H1 (cell line): ENCODE measurements around the gene MRPL41. TPM values are rescaled to one million over a fixed set of nuclear protein-coding genes. Genes with fewer than 3 reads are reported as not detected.

Experiments used
- CTCF ChIA-PET: fragments of 300-600 bp; sonication (Branson Sonifier 250); formaldehyde crosslinking; loops from one replicate; lab custom pipeline; 2021; ENCODE audit not compliant: partially characterized antibody; lab: Charles Lee
- POLR2A ChIA-PET: fragments of 300-600 bp; sonication (Branson Sonifier 250); formaldehyde crosslinking; loops from one replicate; lab custom pipeline; 2021; ENCODE audit warnings: inconsistent platforms; ENCODE audit not compliant: partially characterized antibody; lab: Charles Lee
- DNase-seq, 2 experiments: peaks; one replicate each; pipeline versions ENCODE4 v3.0.0 to v3.0.0-alpha.2; 2010 to 2022; ENCODE audit warnings: low spot score in 2 of 2, low read depth in 1 of 2, mixed read lengths in 1 of 2
- FAIRE-seq: peaks from 2 replicates; lab custom pipeline; 2011; peaks lifted over from hg19 to GRCh38; lab: Jason Lieb, UNC
- H2AFZ ChIP-seq: 2 replicates; pipeline ENCODE4 v1.8.1; 2012; ENCODE audit warnings: low read length, inconsistent platforms
- H2AK5ac ChIP-seq: 2 replicates; pipeline ENCODE4 v1.6.1; 2013; ENCODE audit warnings: low read depth, low read length
- H2BK120ac ChIP-seq: replicated peaks from 2 replicates; pipeline ENCODE3; 2013; ENCODE audit warnings: low read depth, low read length, inconsistent platforms
- H2BK12ac ChIP-seq: 2 replicates; pipeline ENCODE4 v1.6.1; 2013; ENCODE audit warnings: low read depth, low read length
- H2BK15ac ChIP-seq: 2 replicates; pipeline ENCODE4 v1.6.1; 2013; ENCODE audit warnings: low read length
- H2BK20ac ChIP-seq: 2 replicates; pipeline ENCODE4 v1.6.1; 2013; ENCODE audit warnings: low read length
- H2BK5ac ChIP-seq: 2 replicates; pipeline ENCODE4 v1.6.1; 2013; ENCODE audit warnings: low read depth, low read length
- H3K14ac ChIP-seq: 2 replicates; pipeline ENCODE4 v1.6.1; 2013; ENCODE audit warnings: inconsistent platforms; ENCODE audit not compliant: insufficient read length
- H3K18ac ChIP-seq: 2 replicates; pipeline ENCODE4 v1.6.1; 2013; ENCODE audit warnings: low read length; ENCODE audit errors: extremely low read depth
- H3K23ac ChIP-seq: 2 replicates; pipeline ENCODE4 v1.6.1; 2013; ENCODE audit warnings: inconsistent platforms; ENCODE audit not compliant: insufficient read length
- H3K23me2 ChIP-seq: 2 replicates; pipeline ENCODE4 v1.6.1; 2013; ENCODE audit warnings: low read depth, low read length
- H3K27ac ChIP-seq: 2 replicates; pipeline ENCODE4 v1.6.1; 2011; ENCODE audit warnings: low read depth, low read length, inconsistent platforms
- H3K27me3 ChIP-seq, 4 experiments: replicated peaks in 1 of 4; 1 replicate in 1 of 4; 2 replicates in 3 of 4; pipeline versions ENCODE4 v1.6.1 to v1.8.1; 2011 to 2013; ENCODE audit warnings: low read length in 3 of 4, mild to moderate bottlenecking in 3 of 4, inconsistent platforms in 2 of 4, mixed read lengths in 2 of 4, moderate library complexity in 1 of 4; ENCODE audit not compliant: control insufficient read depth in 3 of 4, insufficient read depth in 3 of 4; ENCODE audit errors: extremely low read depth in 1 of 4
- H3K36me3 ChIP-seq, 4 experiments: 2 replicates each; pipeline versions ENCODE4 v1.6.1 to v1.8.1; 2011 to 2013; ENCODE audit warnings: mild to moderate bottlenecking in 4 of 4, low read length in 3 of 4, moderate library complexity in 2 of 4, control low read depth in 1 of 4, inconsistent platforms in 1 of 4; ENCODE audit not compliant: insufficient read depth in 4 of 4, control insufficient read depth in 2 of 4
- H3K4ac ChIP-seq: replicated peaks from 2 replicates; pipeline ENCODE3; 2013; ENCODE audit warnings: low read length, low read depth, mixed read lengths, inconsistent platforms; ENCODE audit not compliant: insufficient read length
- H3K4me1 ChIP-seq, 4 experiments: replicated peaks in 1 of 4; 1 replicate in 1 of 4; 2 replicates in 3 of 4; pipeline versions ENCODE4 v1.6.1 to v1.8.1; 2011 to 2013; ENCODE audit warnings: low read length in 3 of 4, inconsistent platforms in 2 of 4, mixed read lengths in 1 of 4; ENCODE audit not compliant: insufficient read depth in 4 of 4, control insufficient read depth in 3 of 4
- H3K4me2 ChIP-seq, 2 experiments: 2 replicates each; pipeline versions ENCODE4 v1.6.1 to v1.8.1; 2011 to 2013; ENCODE audit warnings: low read depth in 2 of 2, low read length in 2 of 2, control low read depth in 1 of 2, inconsistent platforms in 1 of 2, mild to moderate bottlenecking in 1 of 2; ENCODE audit not compliant: insufficient read depth in 1 of 2
- H3K4me3 ChIP-seq, 4 experiments: fragments of 200-600, 300-600 bp in 1 of 4; sonication (generic), shearing (Covaris generic), sonication (Bioruptor Twin) in 1 of 4; 2 replicates each; pipeline versions ENCODE4 v1.5.1 to v1.8.1; 2011 to 2016; ENCODE audit warnings: low read length in 4 of 4, low read depth in 3 of 4, control low read depth in 2 of 4, inconsistent platforms in 2 of 4, mild to moderate bottlenecking in 2 of 4, mixed read lengths in 1 of 4, moderate library complexity in 1 of 4; ENCODE audit not compliant: insufficient read depth in 2 of 4; ENCODE audit errors: extremely low read depth in 1 of 4
- H3K56ac ChIP-seq: replicated peaks from 2 replicates; pipeline ENCODE3; 2013; ENCODE audit warnings: low read depth, mild to moderate bottlenecking, mixed read lengths, low read length, inconsistent platforms; ENCODE audit not compliant: insufficient read length
- H3K79me1 ChIP-seq: 2 replicates; pipeline ENCODE4 v1.6.1; 2013; ENCODE audit warnings: low read depth, low read length, control low read depth
- H3K79me2 ChIP-seq, 2 experiments: 2 replicates each; pipeline versions ENCODE4 v1.6.1 to v1.8.1; 2012 to 2013; ENCODE audit warnings: low read length in 2 of 2, mild to moderate bottlenecking in 2 of 2, inconsistent platforms in 1 of 2; ENCODE audit not compliant: insufficient read depth in 2 of 2, control insufficient read depth in 1 of 2
- H3K9ac ChIP-seq, 4 experiments: replicated peaks in 1 of 4; 1 replicate in 1 of 4; 2 replicates in 3 of 4; pipeline versions ENCODE4 v1.6.1 to v1.8.1; 2011 to 2013; ENCODE audit warnings: low read depth in 3 of 4, low read length in 3 of 4, control low read depth in 2 of 4, mild to moderate bottlenecking in 2 of 4, moderate library complexity in 2 of 4, inconsistent platforms in 1 of 4; ENCODE audit errors: extremely low read depth in 1 of 4
- H3K9me3 ChIP-seq, 2 experiments: 2 replicates each; pipeline versions ENCODE4 v1.6.1 to v1.8.1; 2012 to 2013; ENCODE audit warnings: mild to moderate bottlenecking in 2 of 2, moderate library complexity in 2 of 2, control low read depth in 1 of 2, inconsistent platforms in 1 of 2, low read depth in 1 of 2, low read length in 1 of 2, mixed read lengths in 1 of 2; ENCODE audit not compliant: insufficient read depth in 2 of 2
- H4K20me1 ChIP-seq, 2 experiments: replicated peaks in 1 of 2; 2 replicates each; pipeline versions ENCODE3 to v1.8.1; 2011 to 2013; ENCODE audit warnings: inconsistent platforms in 2 of 2, low read length in 2 of 2, mild to moderate bottlenecking in 1 of 2; ENCODE audit not compliant: insufficient read depth in 2 of 2, control insufficient read depth in 1 of 2
- H4K5ac ChIP-seq: 2 replicates; pipeline ENCODE4 v1.6.1; 2013; ENCODE audit warnings: low read length, low read depth, mixed read lengths, inconsistent platforms; ENCODE audit not compliant: insufficient read length
- H4K8ac ChIP-seq: 2 replicates; pipeline ENCODE4 v1.8.0; 2013; ENCODE audit warnings: mild to moderate bottlenecking, moderate library complexity, low read length, inconsistent platforms; ENCODE audit not compliant: insufficient read depth; ENCODE audit errors: extremely low read depth
- H4K91ac ChIP-seq: replicated peaks from 2 replicates; pipeline ENCODE3; 2013; ENCODE audit warnings: low read length, mixed read lengths, inconsistent platforms; ENCODE audit not compliant: insufficient read length
- ASH2L ChIP-seq: fragments of 200-600, 300-600 bp; sonication (generic); IDR thresholded peaks from one replicate; pipeline ENCODE4 v1.7.1; 2017; ENCODE audit warnings: low read length
- BACH1 ChIP-seq: IDR thresholded peaks from 2 replicates; pipeline ENCODE4 v1.6.1; 2012; ENCODE audit warnings: low read length, improper control_type of control experiment
- BCL11A ChIP-seq, 2 experiments: IDR thresholded peaks; one replicate each; pipeline ENCODE4 v1.6.1; 2011; ENCODE audit warnings: low read depth in 2 of 2, low read length in 2 of 2, mild to moderate bottlenecking in 2 of 2
- HDAC6 ChIP-seq: IDR thresholded peaks from one replicate; pipeline ENCODE4 v1.7.1; 2012; ENCODE audit warnings: low read depth, mild to moderate bottlenecking, inconsistent platforms, low read length, moderate library complexity
- KDM5A ChIP-seq: fragments of 200-600 bp; IDR thresholded peaks from 2 replicates; pipeline ENCODE4 v1.7.1; 2012; ENCODE audit warnings: mild to moderate bottlenecking, low read length, inconsistent platforms, mixed read lengths
- MAFK ChIP-seq: IDR thresholded peaks from 2 replicates; pipeline ENCODE4 v1.6.1; 2012; ENCODE audit warnings: low read depth, mild to moderate bottlenecking, improper control_type of control experiment, low read length
- NRF1 ChIP-seq: IDR thresholded peaks from 2 replicates; pipeline ENCODE4 v1.6.1; 2011; ENCODE audit warnings: mild to moderate bottlenecking, low read depth, low read length, improper control_type of control experiment
- PHF8 ChIP-seq: fragments of 200-600 bp; sonication (generic); conservative IDR thresholded peaks from 2 replicates; pipeline ENCODE4 v1.7.1; 2012; ENCODE audit warnings: low read depth, mild to moderate bottlenecking, inconsistent platforms, low read length, moderate library complexity
- RAD21 ChIP-seq, 2 experiments: IDR thresholded peaks in 1 of 2; conservative IDR thresholded peaks in 1 of 2; 2 replicates each; pipeline ENCODE4 v1.6.1; 2011; ENCODE audit warnings: low read depth in 2 of 2, low read length in 2 of 2, improper control_type of control experiment in 1 of 2, inconsistent platforms in 1 of 2, mild to moderate bottlenecking in 1 of 2, moderate library complexity in 1 of 2
- RNF2 ChIP-seq: fragments of 200-900, 300-1000 bp; sonication (generic); IDR thresholded peaks from 2 replicates; pipeline ENCODE4 v1.7.1; 2016; ENCODE audit warnings: borderline replicate concordance, low read depth, mild to moderate bottlenecking, antibody characterized with exemption, low read length; ENCODE audit not compliant: poor library complexity, severe bottlenecking; ENCODE audit errors: missing control alignments
- SIX5 ChIP-seq: IDR thresholded peaks from 2 replicates; pipeline ENCODE4 v1.6.1; 2011; ENCODE audit warnings: mild to moderate bottlenecking, low read depth, low read length
- TBP ChIP-seq: IDR thresholded peaks from 2 replicates; pipeline ENCODE4 v1.6.1; 2011; ENCODE audit warnings: low read depth, low read length, improper control_type of control experiment
- TCF12 ChIP-seq: IDR thresholded peaks from 2 replicates; pipeline ENCODE4 v1.6.1; 2011; ENCODE audit warnings: low read depth, mild to moderate bottlenecking, low read length
- WGBS, 2 experiments: shearing (Covaris generic) in 1 of 2; methylation state at CpG; one replicate each; pipeline versions ENCODE4 v1.1.6 to v1.1.7; 2013 to 2015; ENCODE audit warnings: low lambda C conversion rate in 2 of 2, mixed read lengths in 2 of 2, inconsistent platforms in 1 of 2, low coverage in 1 of 2, missing lambda C conversion rate in 1 of 2; ENCODE audit not compliant: insufficient replicate concordance in 2 of 2, insufficient coverage in 1 of 2, insufficient read length in 1 of 2; ENCODE audit errors: extremely low coverage in 1 of 2, missing lambda C conversion rate in 1 of 2; 5-methylcytosine and 5-hydroxymethylcytosine counted together
- polyA plus RNA-seq, 7 experiments: library from polyadenylated mRNA; depleted of rRNA in 3 of 7; stranded (reverse) in 5 of 7; unstranded in 2 of 7; fragments of >200 nt in 5 of 7; fragments of 200-250 nt in 2 of 7; gene quantifications; 1 replicate in 5 of 7; 2 replicates in 1 of 7; 4 replicates in 1 of 7; pipeline versions ENCODE4 v1.2.1 to v1.2.3, GENCODE V29; 2011 to 2013; ENCODE audit warnings: missing spikeins in 2 of 7, mixed read lengths in 2 of 7
- total RNA-seq: library from RNA; stranded (reverse); fragmentation: NEBNext Ultra II Directional; extraction: Animal tissue kit (Norgen Biotek cat#: 25700); gene quantifications from 2 replicates; pipeline ENCODE4 v1.2.1, GENCODE V29; 2021
- TF ChIP-seq, protein P1 (sequence below): IDR thresholded peaks from 2 replicates; pipeline ENCODE4 v1.6.1; 2012; ENCODE audit warnings: inconsistent platforms

The MRPL41 gene
- total and polyA plus RNA-seq, 2 of the 8 experiments (the other 6 are each of a cell fraction or from before 2014, with no cell fraction given), result 47.2 to 58.1 TPM

DNA sequence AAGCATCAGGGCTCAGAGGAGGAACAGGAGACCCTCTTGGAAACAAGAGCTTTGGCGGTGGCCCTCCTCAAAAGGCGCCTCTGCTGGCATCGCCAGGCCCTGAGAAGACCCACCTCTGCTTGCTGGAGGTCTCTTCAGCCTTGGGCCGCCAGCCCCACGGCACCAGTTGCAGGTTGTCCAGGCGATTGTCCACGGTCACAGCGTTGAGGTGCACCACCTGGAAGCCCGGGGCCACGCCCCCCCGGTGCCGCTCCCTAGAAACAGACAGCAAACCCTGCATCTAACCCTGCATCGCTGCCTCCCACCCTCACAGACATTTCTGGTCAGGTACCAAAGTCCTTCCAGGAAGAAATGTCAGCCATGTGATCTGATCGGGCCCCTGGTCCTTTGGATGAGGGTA, 35.2 kb downstream of the MRPL41 start:
- Histone ChIP-seq H3K9me3 (no peaks in the 10 kb centered on the region), H3K4me1 (peaks cover 0 to 7% (median 5%) of the 10 kb centered on the region in 4 experiments; a peak in 5 of 7 replicates), H3K9ac (no peak overlapping the region), H2AFZ (no peak overlapping the region), H3K4me2 (no peak overlapping the region), H3K56ac (no peak overlapping the region), H3K79me1 (peaks cover 32% of the 10 kb centered on the region), H4K8ac (peak overlapping the region; percentile 72; the same call in 1 of the 2 replicates), H2BK5ac (no peak overlapping the region), H3K18ac (no peak overlapping the region), H3K36me3 (peaks cover 29 to 59% (median 45%) of the 10 kb centered on the region in 4 experiments), H3K27ac (no peak overlapping the region), H2BK20ac (no peak overlapping the region), H4K20me1 (peaks cover 25 to 46% of the 10 kb centered on the region in 2 experiments), H2BK15ac (no peak overlapping the region), H4K91ac (no peak overlapping the region), H3K27me3 (no peaks in the 10 kb centered on the region; a peak in 1 of 7 replicates), H3K4me3 (no peak overlapping the region), H2BK12ac (no peak overlapping the region), H3K14ac (no peak overlapping the region), H3K4ac (no peak overlapping the region), H2AK5ac (no peak overlapping the region), H3K23ac (no peak overlapping the region), H2BK120ac (no peak overlapping the region), H3K79me2 (peaks cover 0 to 22% of the 10 kb centered on the region in 2 experiments; a peak in 2 of 4 replicates), H3K23me2 (peaks cover 8% of the 10 kb centered on the region; the same call in 1 of the 2 replicates), H4K5ac (no peak overlapping the region)
- ChIA-PET CTCF (interaction anchor here (0.7 to 3.3 kb wide), 4 partner anchors 16 to 71 kb away, joined by 3 to 12 read pairs (median 4); no protein-coding TSS in a partner anchor), POLR2A (interaction anchor here (1.1 kb wide), 1 partner anchor 18 kb away, joined by 3 read pairs; the partner anchor contains the start of gene ARRDC1)
- WGBS, 2 experiments, result 93% methylated on average over 12 of the region's 14 CpGs; no CpG with 5 or more reads in 1 of the 2 experiments
- DNase-seq (no peak), FAIRE-seq (no peak)
- no peak for TF ChIP-seq BCL11A (IDR thresholded peaks at IDR 0.05; ENCODE audit: low read depth in 2 of 2, low read length in 2 of 2)
- TF ChIP-seq KDM5A, result no peak
- TF ChIP-seq BACH1, result no peak
- TF ChIP-seq PHF8, result no peak
- TF ChIP-seq MAFK, result no peak
- TF ChIP-seq RAD21 (IDR thresholded peaks at IDR 0.05 in 1 of 2, conservative IDR thresholded peaks at IDR 0.05 in 1 of 2; ENCODE audit: low read depth in 2 of 2, low read length in 2 of 2), result no peak
- TF ChIP-seq ASH2L, result no peak
- TF ChIP-seq RNF2, result no peak
- no peak for TF ChIP-seq SIX5
- no peak for TF ChIP-seq TBP
- no peak for TF ChIP-seq NRF1
- TF ChIP-seq TCF12, result no peak
- TF ChIP-seq, protein P1, sequence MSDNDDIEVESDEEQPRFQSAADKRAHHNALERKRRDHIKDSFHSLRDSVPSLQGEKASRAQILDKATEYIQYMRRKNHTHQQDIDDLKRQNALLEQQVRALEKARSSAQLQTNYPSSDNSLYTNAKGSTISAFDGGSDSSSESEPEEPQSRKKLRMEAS, result no peak
- no peak for TF ChIP-seq HDAC6
